Neural cell (in vitro differentiated cells): Measurements from ENCODE around the gene AIP.

Experiments
- CTCF ChIP-seq: fragments of 450-650 bp; IDR thresholded peaks from 2 replicates; pipeline ENCODE4 v1.5.1; 2014; ENCODE audit warnings: antibody characterized with exemption, mild to moderate bottlenecking, moderate library complexity; ENCODE audit not compliant: poor library complexity, severe bottlenecking
- EZH2 ChIP-seq: fragments of 200-600, 300-800 bp; shearing (Covaris generic), sonication (generic); IDR thresholded peaks from 2 replicates; pipeline ENCODE4 v1.6.1; 2014; ENCODE audit warnings: antibody characterized with exemption, low read length, borderline replicate concordance, mild to moderate bottlenecking; ENCODE audit not compliant: insufficient read depth, poor library complexity, severe bottlenecking
- MXI1 ChIP-seq: fragments of 450-650 bp; conservative IDR thresholded peaks from 2 replicates; pipeline ENCODE4 v1.6.1; 2014; ENCODE audit warnings: antibody characterized with exemption, mild to moderate bottlenecking; ENCODE audit not compliant: poor library complexity, severe bottlenecking
- POLR2AphosphoS5 ChIP-seq: IDR thresholded peaks from 2 replicates; pipeline ENCODE4 v1.6.1; 2012

- TF ChIP-seq CTCF (no peak), MXI1 (no peak), POLR2AphosphoS5 (no peak), EZH2 (no peak)
Observed at GRCh38 chr11:67482275-67482826, 475 bp upstream of the AIP start.
